ENCODE measurements around the gene ASB15. TPM values are rescaled to one million over a fixed set of nuclear protein-coding genes. Genes with fewer than 3 reads are reported as not detected.
A peak's percentile ranks its signal among the peaks of the same experiment; 100 is the strongest.

ASB15 gene
- total RNA-seq, 4 donors from 2014 or later, result not detected

- H3K27ac ChIP-seq, result no peak overlapping the region
- 29 to 57% methylated on average over 2 of the region's 2 CpGs for WGBS, 2 donors
- H3K9me3 ChIP-seq, result no peaks in the 10 kb centered on the region
- H3K4me3 ChIP-seq, result no peak overlapping the region
- no peak for DNase-seq
- intact Hi-C loops (cut with DNase I), result no loop called here
- H3K36me3 ChIP-seq, result no peaks in the 10 kb centered on the region
- H3K27me3 ChIP-seq, result peaks cover 0 to 7% (median 0%) of the 10 kb centered on the region in 4 donors
- TF ChIP-seq CTCF (IDR thresholded peaks at IDR 0.05), result no peak
- TF ChIP-seq POLR2A (IDR thresholded peaks at IDR 0.05), result no peak
- H3K4me1 ChIP-seq, result no peaks in the 10 kb centered on the region
Observed at GRCh38 chr7:123615344-123615743, 13.7 kb downstream of the ASB15 start.

- no peak overlapping the region for H3K27ac ChIP-seq
- H3K4me1 ChIP-seq, result no peaks in the 10 kb centered on the region
- no peaks in the 10 kb centered on the region for H3K9me3 ChIP-seq
- H3K36me3 ChIP-seq, result no peaks in the 10 kb centered on the region
- DNase-seq, result no peak
- no peak for TF ChIP-seq POLR2A (IDR thresholded peaks at IDR 0.05)
- no peak for TF ChIP-seq CTCF (IDR thresholded peaks at IDR 0.05)
- no peak overlapping the region for H3K4me3 ChIP-seq
- intact Hi-C loops (cut with DNase I), result no loop called here
- peaks cover 0 to 7% (median 0%) of the 10 kb centered on the region in 4 donors for H3K27me3 ChIP-seq
Observed at GRCh38 chr7:123616223-123616622, 14.6 kb downstream of the ASB15 start.

- no peak overlapping the region for H3K27ac ChIP-seq
- H3K4me1 ChIP-seq, result no peaks in the 10 kb centered on the region
- no peak for TF ChIP-seq CTCF (IDR thresholded peaks at IDR 0.05)
- no peak for TF ChIP-seq POLR2A (IDR thresholded peaks at IDR 0.05)
- H3K4me3 ChIP-seq, result no peak overlapping the region
- no peaks in the 10 kb centered on the region for H3K36me3 ChIP-seq
- H3K27me3 ChIP-seq, result peaks cover 0 to 3% (median 0%) of the 10 kb centered on the region in 4 donors
- 73 to 78% methylated on average over 4 of the region's 4 CpGs for WGBS, 2 donors
- H3K9me3 ChIP-seq, result no peaks in the 10 kb centered on the region
- intact Hi-C loops (cut with DNase I), result no loop called here
- no peak for DNase-seq
Observed at GRCh38 chr7:123621707-123622106, 20.1 kb downstream of the ASB15 start.

GRCh38 chr7:123622660-123623386 is 21.2 kb downstream of the ASB15 start:
- H3K4me3 ChIP-seq, result no peak overlapping the region
- WGBS, 2 donors, result 62 to 81% methylated on average over 6 of the region's 6 CpGs
- H3K36me3 ChIP-seq, result no peaks in the 10 kb centered on the region
- H3K27me3 ChIP-seq, result peaks cover 0 to 3% (median 0%) of the 10 kb centered on the region in 4 donors
- DNase-seq, result no peak
- H3K9me3 ChIP-seq, result no peaks in the 10 kb centered on the region
- intact Hi-C loops (cut with DNase I), result no loop called here
- no peak overlapping the region for H3K27ac ChIP-seq
- TF ChIP-seq POLR2A (IDR thresholded peaks at IDR 0.05), result no peak
- no peaks in the 10 kb centered on the region for H3K4me1 ChIP-seq

GRCh38 chr7:123624527-123625183 is 23.0 kb downstream of the ASB15 start:
- Histone ChIP-seq H3K9me3 (no peaks in the 10 kb centered on the region), H3K4me1 (no peaks in the 10 kb centered on the region), H3K27me3 (no peaks in the 10 kb centered on the region), H3K4me3 (no peak overlapping the region), H3K36me3 (no peaks in the 10 kb centered on the region), H3K27ac (no peak overlapping the region)
- peak in 5 of 6 experiments; percentile 25 to 59 (median 38) for TF ChIP-seq CTCF (IDR thresholded peaks at IDR 0.05)
- TF ChIP-seq POLR2A (IDR thresholded peaks at IDR 0.05), result no peak
- DNase-seq, result no peak
- intact Hi-C loops (cut with DNase I), result no loop called here
- 54 to 58% methylated on average over 12 of the region's 12 CpGs for WGBS, 2 donors

Data from esophagus squamous epithelium (tissue), 5 donors.